Measurements from ENCODE around the gene EFCAB12. TPM values are rescaled to one million over a fixed set of nuclear protein-coding genes. Genes with fewer than 3 reads are reported as not detected.

The EFCAB12 gene
- total RNA-seq, 1 donor from 2014 or later = 0.14 TPM

DNA sequence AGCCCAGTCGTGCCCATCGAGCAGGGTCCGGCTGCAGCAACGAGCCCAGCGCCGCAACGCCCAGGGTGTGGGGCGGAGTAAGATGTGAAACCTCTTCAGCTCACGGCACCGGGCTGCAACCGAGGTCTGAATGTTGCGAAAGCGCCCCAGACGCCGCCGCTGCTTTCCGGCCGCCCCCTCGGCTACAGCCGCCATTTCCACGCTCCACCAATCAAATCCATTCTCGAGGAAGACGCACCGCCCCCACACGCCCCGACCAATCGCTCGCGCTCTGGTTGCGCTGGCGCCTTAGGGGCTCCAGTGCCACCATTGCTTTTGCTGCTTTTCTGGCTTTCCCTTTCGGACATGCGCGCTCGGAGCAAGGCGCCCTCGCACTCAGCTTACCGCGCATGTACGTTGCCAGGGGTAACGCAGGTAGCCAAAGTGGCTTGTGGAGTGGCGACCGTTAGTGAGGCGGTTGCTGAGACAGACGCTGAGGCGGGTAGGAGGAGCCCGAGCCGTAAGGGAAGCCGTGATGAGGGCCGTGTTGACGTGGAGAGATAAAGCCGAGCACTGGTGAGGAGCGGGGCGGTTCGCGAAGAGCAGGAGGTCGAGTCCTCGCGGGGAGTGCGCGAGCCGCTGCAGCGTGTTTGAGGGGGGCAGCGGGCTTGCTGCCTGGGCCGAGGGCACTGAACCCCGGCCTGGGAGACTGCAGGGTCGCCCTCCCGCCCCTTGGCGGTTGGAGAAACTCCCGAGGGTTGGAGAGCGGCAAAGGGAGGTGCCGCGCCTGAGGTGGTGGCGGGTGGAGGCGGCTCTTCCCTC is 11.6 kb upstream of the EFCAB12 start, which contains the start of the genes IFT122 and MBD4:
Gene IFT122 (plus strand): TSS at position 408 of the 801 bp plus-strand sequence. CDS start 107 bp downstream, at position 515.
Gene MBD4 (minus strand): TSS at position 132 of the 801 bp plus-strand sequence. CDS start 115 bp downstream, at position 17.
- no peaks in the 10 kb centered on the region for H3K27me3 Mint-ChIP-seq (ENCODE audit: low read depth, unreplicated experiment)
- H2AFZ ChIP-seq (ENCODE audit: low read depth, low read length) = peak within 1 kb of the TSS; percentile 95
- peak within 1 kb of the TSS; percentile 100 for H3K4me3 Mint-ChIP-seq (ENCODE audit: unreplicated experiment)
- no peaks in the 10 kb centered on the region for H3K27me3 ChIP-seq (ENCODE audit: insufficient read depth, low read length)
- no peak for TF ChIP-seq EZH2 (IDR thresholded peaks at IDR 0.05; ENCODE audit: insufficient read depth, low read length)
- TF ChIP-seq, protein P1, sequence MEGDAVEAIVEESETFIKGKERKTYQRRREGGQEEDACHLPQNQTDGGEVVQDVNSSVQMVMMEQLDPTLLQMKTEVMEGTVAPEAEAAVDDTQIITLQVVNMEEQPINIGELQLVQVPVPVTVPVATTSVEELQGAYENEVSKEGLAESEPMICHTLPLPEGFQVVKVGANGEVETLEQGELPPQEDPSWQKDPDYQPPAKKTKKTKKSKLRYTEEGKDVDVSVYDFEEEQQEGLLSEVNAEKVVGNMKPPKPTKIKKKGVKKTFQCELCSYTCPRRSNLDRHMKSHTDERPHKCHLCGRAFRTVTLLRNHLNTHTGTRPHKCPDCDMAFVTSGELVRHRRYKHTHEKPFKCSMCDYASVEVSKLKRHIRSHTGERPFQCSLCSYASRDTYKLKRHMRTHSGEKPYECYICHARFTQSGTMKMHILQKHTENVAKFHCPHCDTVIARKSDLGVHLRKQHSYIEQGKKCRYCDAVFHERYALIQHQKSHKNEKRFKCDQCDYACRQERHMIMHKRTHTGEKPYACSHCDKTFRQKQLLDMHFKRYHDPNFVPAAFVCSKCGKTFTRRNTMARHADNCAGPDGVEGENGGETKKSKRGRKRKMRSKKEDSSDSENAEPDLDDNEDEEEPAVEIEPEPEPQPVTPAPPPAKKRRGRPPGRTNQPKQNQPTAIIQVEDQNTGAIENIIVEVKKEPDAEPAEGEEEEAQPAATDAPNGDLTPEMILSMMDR (IDR thresholded peaks at IDR 0.05; ENCODE audit: insufficient read depth, low read depth, low read length) = no peak
- H3K4me2 ChIP-seq (ENCODE audit: low read length) = peak within 1 kb of the TSS; percentile 87
- peaks cover 7% of the 10 kb centered on the region for H4K20me1 ChIP-seq (ENCODE audit: insufficient read depth, low read length)
- no peaks in the 10 kb centered on the region for H3K9me3 Mint-ChIP-seq (ENCODE audit: unreplicated experiment)
- no peaks in the 10 kb centered on the region for H3K9me3 ChIP-seq (ENCODE audit: insufficient read depth, low read depth, low read length)
- no peaks in the 10 kb centered on the region for H3K36me3 Mint-ChIP-seq (ENCODE audit: low read depth, unreplicated experiment)
- H3K36me3 ChIP-seq (ENCODE audit: insufficient read depth, low read length) = peaks cover 20% of the 10 kb centered on the region
- peak within 1 kb of the TSS; percentile 94 for H3K27ac ChIP-seq (ENCODE audit: low read depth, low read length)
- H3K79me2 ChIP-seq (ENCODE audit: insufficient read depth, low read length) = peaks cover 44% of the 10 kb centered on the region
- FAIRE-seq (peak; percentile 66), DNase-seq (ENCODE audit: low read depth) (peak; percentile 99)
- H3K4me1 Mint-ChIP-seq (ENCODE audit: low read depth, unreplicated experiment) = peaks cover 25% of the 10 kb centered on the region
- peak within 1 kb of the TSS; percentile 95 for H3K9ac ChIP-seq (ENCODE audit: low read length)
- H3K4me1 ChIP-seq (ENCODE audit: insufficient read depth, low read length) = peaks cover 18% of the 10 kb centered on the region
- H3K4me3 ChIP-seq (ENCODE audit: insufficient read depth, low read depth, low read length) = peak within 1 kb of the TSS; percentile 97
- H3K27ac Mint-ChIP-seq (ENCODE audit: unreplicated experiment) = peak within 1 kb of the TSS; percentile 94

DNA sequence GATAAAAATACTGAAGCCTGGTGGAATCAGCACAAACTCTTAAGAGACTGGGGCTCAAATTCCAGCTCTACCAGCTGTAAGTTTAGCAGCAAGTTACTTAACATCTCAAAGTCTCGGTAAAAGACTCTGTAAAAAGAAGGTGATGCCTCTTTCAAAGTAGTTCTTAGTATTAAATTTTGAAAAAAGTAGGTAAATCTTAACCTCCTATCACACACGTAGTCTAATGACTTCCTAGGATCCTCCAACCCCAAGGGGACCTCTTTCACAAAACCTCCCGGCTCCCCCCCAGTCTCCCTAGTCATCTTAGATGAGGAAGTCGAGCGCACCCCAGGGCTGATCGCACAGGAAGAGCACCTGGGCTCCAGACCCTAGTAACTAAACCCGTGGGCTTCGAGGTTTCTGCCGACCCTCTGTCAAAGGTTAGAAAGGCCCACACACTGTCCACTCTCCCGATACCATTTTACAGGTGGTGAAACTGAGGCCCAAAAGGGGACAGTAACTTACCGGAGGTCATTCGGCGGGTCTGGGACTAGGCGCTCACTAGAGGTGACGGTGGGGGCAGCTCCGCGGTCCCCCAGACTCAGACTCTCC is 10.9 kb upstream of the EFCAB12 start:
- Mint-ChIP-seq H3K4me1 (ENCODE audit: low read depth, unreplicated experiment) (peaks cover 25% of the 10 kb centered on the region), H3K36me3 (ENCODE audit: low read depth, unreplicated experiment) (peaks cover 1% of the 10 kb centered on the region), H3K4me3 (ENCODE audit: unreplicated experiment) (peak overlapping the region; percentile 100), H3K27me3 (ENCODE audit: low read depth, unreplicated experiment) (no peaks in the 10 kb centered on the region), H3K9me3 (ENCODE audit: unreplicated experiment) (no peaks in the 10 kb centered on the region), H3K27ac (ENCODE audit: unreplicated experiment) (peak overlapping the region; percentile 94)
- DNase-seq (ENCODE audit: low read depth) = no peak
- H2AFZ ChIP-seq (ENCODE audit: low read depth, low read length) = peak overlapping the region; percentile 95
- no peak for FAIRE-seq
- peaks cover 20% of the 10 kb centered on the region for H3K36me3 ChIP-seq (ENCODE audit: insufficient read depth, low read length)
- peak overlapping the region; percentile 95 for H3K9ac ChIP-seq (ENCODE audit: low read length)
- no peaks in the 10 kb centered on the region for H3K27me3 ChIP-seq (ENCODE audit: insufficient read depth, low read length)
- TF ChIP-seq, protein P1 (IDR thresholded peaks at IDR 0.05; ENCODE audit: insufficient read depth, low read depth, low read length) = no peak
- TF ChIP-seq EZH2 (IDR thresholded peaks at IDR 0.05; ENCODE audit: insufficient read depth, low read length) = no peak
- H4K20me1 ChIP-seq (ENCODE audit: insufficient read depth, low read length) = peaks cover 7% of the 10 kb centered on the region
- peak overlapping the region; percentile 87 for H3K4me2 ChIP-seq (ENCODE audit: low read length)
- peaks cover 44% of the 10 kb centered on the region for H3K79me2 ChIP-seq (ENCODE audit: insufficient read depth, low read length)
- H3K4me1 ChIP-seq (ENCODE audit: insufficient read depth, low read length) = peaks cover 18% of the 10 kb centered on the region
- no peaks in the 10 kb centered on the region for H3K9me3 ChIP-seq (ENCODE audit: insufficient read depth, low read depth, low read length)
- peak overlapping the region; percentile 97 for H3K4me3 ChIP-seq (ENCODE audit: insufficient read depth, low read depth, low read length)
- H3K27ac ChIP-seq (ENCODE audit: low read depth, low read length) = peak overlapping the region; percentile 85

Data from astrocyte (in vitro differentiated cells and primary cell).